Osteoblast (primary cell): ENCODE results near the gene PPT2. TPM values are rescaled to one million over a fixed set of nuclear protein-coding genes. Genes with fewer than 3 reads are reported as not detected.

Experiments used
- DNase-seq: peaks from one replicate; pipeline ENCODE4 v3.0.0; 2011; ENCODE audit warnings: low spot score, mixed read lengths; ENCODE audit not compliant: insufficient read length; ENCODE audit errors: missing footprints
- H2AFZ ChIP-seq: 2 replicates; pipeline ENCODE4 v1.6.0; 2011; ENCODE audit warnings: mild to moderate bottlenecking, low read length
- H3K27ac ChIP-seq: 2 replicates; pipeline ENCODE4 v1.5.1; 2011; ENCODE audit warnings: mild to moderate bottlenecking, low read depth, low read length, moderate library complexity
- H3K27me3 ChIP-seq: 2 replicates; pipeline ENCODE4 v1.6.0; 2012; ENCODE audit warnings: mild to moderate bottlenecking, control low read depth, inconsistent platforms, low read length, moderate library complexity; ENCODE audit not compliant: insufficient read depth
- H3K36me3 ChIP-seq: 2 replicates; pipeline ENCODE4 v1.5.1; 2011; ENCODE audit warnings: mild to moderate bottlenecking, low read length, control low read depth, moderate library complexity; ENCODE audit not compliant: insufficient read depth
- H3K4me1 ChIP-seq: 2 replicates; pipeline ENCODE4 v1.5.1; 2011; ENCODE audit warnings: mild to moderate bottlenecking, low read length, control low read depth, moderate library complexity; ENCODE audit not compliant: insufficient read depth
- H3K4me2 ChIP-seq: 2 replicates; pipeline ENCODE4 v1.6.0; 2011; ENCODE audit warnings: mild to moderate bottlenecking, low read length; ENCODE audit not compliant: insufficient read depth
- H3K4me3 ChIP-seq: fragments of 200-600 bp; sonication (generic); 3 replicates; pipeline ENCODE4 v1.5.1; 2012; ENCODE audit warnings: mild to moderate bottlenecking, low read length, inconsistent platforms; ENCODE audit not compliant: insufficient read depth
- H3K79me2 ChIP-seq: 2 replicates; pipeline ENCODE4 v1.6.0; 2012; ENCODE audit warnings: mild to moderate bottlenecking, low read length, control low read depth, inconsistent platforms; ENCODE audit not compliant: insufficient read depth
- H3K9me3 ChIP-seq: 2 replicates; pipeline ENCODE4 v1.5.1; 2011; ENCODE audit warnings: low read depth, low read length, control low read depth
- H4K20me1 ChIP-seq: 2 replicates; pipeline ENCODE4 v1.6.0; 2012; ENCODE audit warnings: mild to moderate bottlenecking, low read length, control low read depth; ENCODE audit not compliant: insufficient read depth
- total RNA-seq: library from RNA; depleted of rRNA; stranded (reverse); fragments of >200 nt; gene quantifications from 2 replicates; pipeline ENCODE4 v1.2.3, GENCODE V29; 2012
- TF ChIP-seq, protein P1 (sequence below): IDR thresholded peaks from 2 replicates; pipeline ENCODE4 v1.5.1; 2011; ENCODE audit warnings: mild to moderate bottlenecking, low read depth, low read length, moderate library complexity; ENCODE audit errors: extremely low read depth

Gene PPT2
- total RNA-seq, 1 donor = 8.3 TPM

GRCh38 chr6:32118782-32119628 lies 34.9 kb upstream of the PPT2 start:
- Histone ChIP-seq H3K4me3 (no peak overlapping the region), H3K36me3 (peaks cover 56% of the 10 kb centered on the region), H2AFZ (peak overlapping the region; percentile 64), H3K4me2 (peak overlapping the region; percentile 48), H3K9me3 (no peaks in the 10 kb centered on the region), H3K27ac (no peak overlapping the region), H3K4me1 (peaks cover 21% of the 10 kb centered on the region), H4K20me1 (no peaks in the 10 kb centered on the region), H3K27me3 (no peaks in the 10 kb centered on the region), H3K79me2 (peaks cover 5% of the 10 kb centered on the region)
- DNase-seq = peak; percentile 96
- TF ChIP-seq, protein P1, sequence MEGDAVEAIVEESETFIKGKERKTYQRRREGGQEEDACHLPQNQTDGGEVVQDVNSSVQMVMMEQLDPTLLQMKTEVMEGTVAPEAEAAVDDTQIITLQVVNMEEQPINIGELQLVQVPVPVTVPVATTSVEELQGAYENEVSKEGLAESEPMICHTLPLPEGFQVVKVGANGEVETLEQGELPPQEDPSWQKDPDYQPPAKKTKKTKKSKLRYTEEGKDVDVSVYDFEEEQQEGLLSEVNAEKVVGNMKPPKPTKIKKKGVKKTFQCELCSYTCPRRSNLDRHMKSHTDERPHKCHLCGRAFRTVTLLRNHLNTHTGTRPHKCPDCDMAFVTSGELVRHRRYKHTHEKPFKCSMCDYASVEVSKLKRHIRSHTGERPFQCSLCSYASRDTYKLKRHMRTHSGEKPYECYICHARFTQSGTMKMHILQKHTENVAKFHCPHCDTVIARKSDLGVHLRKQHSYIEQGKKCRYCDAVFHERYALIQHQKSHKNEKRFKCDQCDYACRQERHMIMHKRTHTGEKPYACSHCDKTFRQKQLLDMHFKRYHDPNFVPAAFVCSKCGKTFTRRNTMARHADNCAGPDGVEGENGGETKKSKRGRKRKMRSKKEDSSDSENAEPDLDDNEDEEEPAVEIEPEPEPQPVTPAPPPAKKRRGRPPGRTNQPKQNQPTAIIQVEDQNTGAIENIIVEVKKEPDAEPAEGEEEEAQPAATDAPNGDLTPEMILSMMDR = peak; percentile 94

DNA sequence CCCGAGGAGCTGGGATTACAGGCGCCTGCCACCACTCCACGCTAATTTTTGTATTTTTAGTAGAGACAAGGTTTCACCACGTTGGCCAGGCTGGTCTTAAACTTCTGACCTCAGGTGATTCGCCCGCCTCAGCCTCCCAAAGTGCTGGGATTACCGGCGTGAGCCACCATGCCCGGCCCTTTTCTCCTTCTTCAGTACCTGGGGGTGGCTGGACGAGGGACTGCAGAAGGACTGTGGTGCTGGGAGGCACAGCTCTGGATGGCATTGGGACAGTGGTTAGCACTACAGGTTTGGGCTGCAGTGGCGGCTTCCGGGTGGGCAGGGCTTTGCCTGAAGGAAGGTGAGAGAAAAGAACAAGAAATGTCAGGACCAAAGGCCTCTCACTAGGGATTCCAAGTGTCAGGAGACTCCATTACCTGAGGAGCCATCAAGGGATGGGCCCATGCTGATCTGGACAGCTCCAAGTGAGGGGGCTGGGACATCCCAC lies 33.3 kb upstream of the PPT2 start:
- H4K20me1 ChIP-seq = no peaks in the 10 kb centered on the region
- no peaks in the 10 kb centered on the region for H3K27me3 ChIP-seq
- H3K4me3 ChIP-seq = no peak overlapping the region
- peaks cover 60% of the 10 kb centered on the region for H3K36me3 ChIP-seq
- H3K4me1 ChIP-seq = peaks cover 6% of the 10 kb centered on the region
- no peak overlapping the region for H2AFZ ChIP-seq
- no peak overlapping the region for H3K4me2 ChIP-seq
- TF ChIP-seq, protein P1 = no peak
- peaks cover 8% of the 10 kb centered on the region for H3K79me2 ChIP-seq
- no peak for DNase-seq
- no peak overlapping the region for H3K27ac ChIP-seq
- no peaks in the 10 kb centered on the region for H3K9me3 ChIP-seq

GRCh38 chr6:32123681-32124080 lies 30.3 kb upstream of the PPT2 start:
- no peak overlapping the region for H3K27ac ChIP-seq
- H3K4me1 ChIP-seq = peaks cover 19% of the 10 kb centered on the region
- H4K20me1 ChIP-seq = no peaks in the 10 kb centered on the region
- TF ChIP-seq, protein P1 = no peak
- H3K4me3 ChIP-seq = no peak overlapping the region
- no peak overlapping the region for H3K4me2 ChIP-seq
- DNase-seq = no peak
- peaks cover 34% of the 10 kb centered on the region for H3K79me2 ChIP-seq
- H3K9me3 ChIP-seq = no peaks in the 10 kb centered on the region
- no peak overlapping the region for H2AFZ ChIP-seq
- peaks cover 47% of the 10 kb centered on the region for H3K36me3 ChIP-seq
- H3K27me3 ChIP-seq = no peaks in the 10 kb centered on the region

DNA sequence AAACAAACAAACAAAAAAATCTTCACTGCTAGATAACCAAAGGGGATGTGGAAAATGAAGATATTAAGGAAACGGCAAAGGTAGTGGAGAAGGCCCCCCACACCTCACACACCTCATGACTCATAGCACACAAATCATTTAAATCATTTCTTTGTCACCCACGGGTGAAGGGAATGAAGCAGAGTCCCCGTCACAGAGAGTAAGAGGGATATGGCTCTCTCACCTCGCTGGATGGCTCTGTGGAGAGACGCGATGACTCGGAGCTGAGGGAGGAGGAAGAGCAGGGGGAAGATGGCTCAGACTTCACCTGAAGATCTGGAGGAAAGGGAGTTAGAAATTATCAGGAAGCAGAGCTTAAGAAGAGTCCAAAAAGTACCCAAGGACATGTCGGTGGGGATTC lies 27.1 kb upstream of the PPT2 start:
- Histone ChIP-seq H2AFZ (no peak overlapping the region), H3K4me3 (peak overlapping the region; percentile 95), H4K20me1 (no peaks in the 10 kb centered on the region), H3K4me1 (peaks cover 23% of the 10 kb centered on the region), H3K27me3 (no peaks in the 10 kb centered on the region), H3K27ac (peak overlapping the region; percentile 90), H3K9me3 (no peaks in the 10 kb centered on the region), H3K79me2 (peaks cover 43% of the 10 kb centered on the region), H3K36me3 (peaks cover 31% of the 10 kb centered on the region), H3K4me2 (peak overlapping the region; percentile 94)
- no peak for DNase-seq
- TF ChIP-seq, protein P1 = no peak
